Coronary artery (tissue), 2 donors: ENCODE results near the gene TTR.
A peak's percentile ranks its signal among the peaks of the same experiment; 100 is the strongest.

Experiments
- DNase-seq: peaks from one replicate; pipeline ENCODE4 v3.0.0-alpha.2; 2017; ENCODE audit warnings: low spot score
- H3K27ac ChIP-seq, 2 donors: fragments of 200-600 bp; sonication (generic); one replicate each; pipeline ENCODE4 v1.5.1; 2016 to 2019
- H3K4me3 ChIP-seq: fragments of 200-600 bp; sonication (generic); 2 replicates; pipeline ENCODE4 v1.5.1; 2016; ENCODE audit warnings: mild to moderate bottlenecking, moderate library complexity
- TF ChIP-seq, protein P1 (sequence below): fragments of 200-600 bp; sonication (generic); IDR thresholded peaks from one replicate; pipeline ENCODE4 v1.5.1; 2019; ENCODE audit warnings: antibody characterized with exemption

The TTR gene

DNA sequence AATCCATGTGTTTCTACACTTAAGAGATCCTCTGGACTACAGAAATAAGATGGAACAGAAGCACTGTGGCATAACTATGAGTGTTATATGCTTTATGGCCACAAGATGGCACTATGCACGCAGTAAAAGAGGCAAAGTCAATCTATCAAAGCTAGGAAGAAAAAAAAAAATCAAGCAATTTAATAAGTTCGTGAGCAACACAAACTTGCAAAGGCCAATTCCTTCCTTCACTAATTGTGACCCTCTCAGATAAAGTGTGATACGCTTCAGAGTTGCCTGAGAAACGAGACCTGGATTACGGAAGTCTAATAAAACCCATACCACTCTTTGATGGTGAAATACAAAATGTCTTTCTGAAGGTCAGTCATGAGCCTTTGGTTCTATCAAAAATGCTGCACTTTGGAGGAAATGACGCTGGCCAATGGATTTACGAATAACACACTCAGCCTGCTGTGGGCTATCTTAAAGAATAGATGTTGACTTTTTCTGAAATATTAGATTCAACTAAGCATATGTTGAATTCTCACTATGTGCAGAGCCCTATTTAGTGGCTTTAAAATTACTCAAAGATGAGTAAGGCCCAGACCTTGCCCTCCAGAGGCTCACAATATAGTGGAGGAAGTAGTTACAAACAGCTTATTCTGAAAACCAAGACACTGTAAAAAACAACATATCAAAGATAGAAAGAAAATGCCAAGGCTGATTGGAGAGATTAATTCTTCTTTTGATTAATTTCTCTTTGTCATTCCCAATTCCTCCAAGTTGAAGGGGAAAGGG is 35.5 kb upstream of the TTR start:
- no peak overlapping the region for H3K4me3 ChIP-seq
- H3K27ac ChIP-seq: no peak overlapping the region
- DNase-seq: no peak
- TF ChIP-seq, protein P1, sequence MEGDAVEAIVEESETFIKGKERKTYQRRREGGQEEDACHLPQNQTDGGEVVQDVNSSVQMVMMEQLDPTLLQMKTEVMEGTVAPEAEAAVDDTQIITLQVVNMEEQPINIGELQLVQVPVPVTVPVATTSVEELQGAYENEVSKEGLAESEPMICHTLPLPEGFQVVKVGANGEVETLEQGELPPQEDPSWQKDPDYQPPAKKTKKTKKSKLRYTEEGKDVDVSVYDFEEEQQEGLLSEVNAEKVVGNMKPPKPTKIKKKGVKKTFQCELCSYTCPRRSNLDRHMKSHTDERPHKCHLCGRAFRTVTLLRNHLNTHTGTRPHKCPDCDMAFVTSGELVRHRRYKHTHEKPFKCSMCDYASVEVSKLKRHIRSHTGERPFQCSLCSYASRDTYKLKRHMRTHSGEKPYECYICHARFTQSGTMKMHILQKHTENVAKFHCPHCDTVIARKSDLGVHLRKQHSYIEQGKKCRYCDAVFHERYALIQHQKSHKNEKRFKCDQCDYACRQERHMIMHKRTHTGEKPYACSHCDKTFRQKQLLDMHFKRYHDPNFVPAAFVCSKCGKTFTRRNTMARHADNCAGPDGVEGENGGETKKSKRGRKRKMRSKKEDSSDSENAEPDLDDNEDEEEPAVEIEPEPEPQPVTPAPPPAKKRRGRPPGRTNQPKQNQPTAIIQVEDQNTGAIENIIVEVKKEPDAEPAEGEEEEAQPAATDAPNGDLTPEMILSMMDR: peak; percentile 48

DNA sequence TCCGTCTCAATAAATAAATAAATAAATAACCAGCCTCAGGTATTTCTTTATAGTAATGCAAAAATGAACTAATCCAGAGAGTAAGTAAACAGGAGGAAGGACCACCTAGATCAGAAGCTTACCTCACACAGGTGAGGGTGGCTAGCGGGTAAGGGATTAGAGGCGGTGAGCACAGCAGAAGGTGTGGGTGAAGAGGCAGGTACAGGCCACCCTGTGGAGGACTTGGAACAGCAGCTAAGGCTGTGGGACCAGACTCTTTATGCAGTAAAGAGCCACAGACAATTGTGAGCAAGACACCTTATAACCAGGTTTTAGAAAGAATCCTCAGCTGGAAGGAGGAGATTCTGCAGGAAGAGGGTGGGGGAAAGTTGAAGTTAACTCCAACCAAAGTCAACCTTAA is 34.2 kb upstream of the TTR start:
- DNase-seq: no peak
- TF ChIP-seq, protein P1: no peak
- Histone ChIP-seq H3K4me3 (no peak overlapping the region), H3K27ac (no peak overlapping the region)

DNA sequence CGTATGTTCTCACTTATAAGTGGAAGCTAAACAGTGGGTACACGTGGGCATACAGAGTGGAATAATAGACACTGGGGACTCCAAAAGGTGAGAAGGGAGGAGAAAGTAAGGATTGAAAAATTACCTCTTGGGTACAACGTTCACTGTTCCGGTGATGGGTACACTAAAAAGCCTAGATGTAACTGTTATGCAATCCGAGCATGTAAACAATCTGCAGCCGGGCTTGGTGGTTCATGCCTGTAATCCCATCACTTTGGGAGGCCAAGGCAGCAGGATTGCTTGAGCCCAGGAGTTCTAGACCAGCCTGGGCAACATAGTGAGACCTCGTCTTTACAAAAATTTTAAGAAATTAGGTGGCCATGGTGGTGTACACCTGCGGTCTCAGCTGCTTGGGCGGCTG is 33.1 kb upstream of the TTR start:
- Histone ChIP-seq H3K27ac (no peak overlapping the region), H3K4me3 (no peak overlapping the region)
- DNase-seq: no peak
- TF ChIP-seq, protein P1: no peak

DNA sequence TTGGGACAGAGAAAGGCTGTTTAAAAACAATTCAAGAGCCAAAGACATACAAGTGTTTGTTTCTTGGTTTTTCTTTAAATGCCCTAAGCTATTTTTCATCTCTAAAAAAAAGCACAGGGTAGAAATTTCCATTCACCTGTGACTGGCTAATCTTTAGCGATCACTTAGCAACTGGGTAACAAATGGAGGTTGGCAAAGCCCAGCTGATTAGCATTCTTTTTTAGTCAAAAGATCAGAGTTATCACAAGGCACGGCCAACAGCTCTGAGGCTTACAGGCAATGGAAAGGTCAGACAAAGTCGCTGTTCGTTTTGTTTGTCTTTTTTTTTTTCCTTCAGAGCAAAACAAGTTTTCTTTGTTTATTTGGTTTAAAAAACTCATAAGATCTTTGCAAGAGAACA is 29.0 kb upstream of the TTR start:
- no peak for DNase-seq
- H3K4me3 ChIP-seq: no peak overlapping the region
- no peak overlapping the region for H3K27ac ChIP-seq
- TF ChIP-seq, protein P1: no peak

DNA sequence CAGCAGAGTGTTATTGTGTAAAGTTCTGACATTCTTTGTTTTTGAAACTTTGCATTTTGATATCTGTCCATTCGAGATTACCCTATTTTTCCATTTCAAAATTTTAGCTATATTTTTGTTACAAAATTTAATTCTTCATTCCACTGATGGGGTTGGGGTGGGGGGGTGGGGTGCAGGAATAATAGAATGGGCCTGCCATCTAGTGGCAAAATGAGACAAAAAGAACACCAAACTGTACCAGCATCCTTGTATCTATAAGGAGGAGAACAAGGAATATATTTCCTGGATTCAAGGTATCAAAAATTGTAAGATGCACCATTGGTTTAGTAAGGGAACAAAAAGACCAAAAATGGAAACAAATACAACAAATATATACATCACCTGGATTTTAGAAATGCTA is 27.9 kb upstream of the TTR start:
- DNase-seq: no peak
- Histone ChIP-seq H3K27ac (no peak overlapping the region), H3K4me3 (no peak overlapping the region)
- TF ChIP-seq, protein P1: no peak

DNA sequence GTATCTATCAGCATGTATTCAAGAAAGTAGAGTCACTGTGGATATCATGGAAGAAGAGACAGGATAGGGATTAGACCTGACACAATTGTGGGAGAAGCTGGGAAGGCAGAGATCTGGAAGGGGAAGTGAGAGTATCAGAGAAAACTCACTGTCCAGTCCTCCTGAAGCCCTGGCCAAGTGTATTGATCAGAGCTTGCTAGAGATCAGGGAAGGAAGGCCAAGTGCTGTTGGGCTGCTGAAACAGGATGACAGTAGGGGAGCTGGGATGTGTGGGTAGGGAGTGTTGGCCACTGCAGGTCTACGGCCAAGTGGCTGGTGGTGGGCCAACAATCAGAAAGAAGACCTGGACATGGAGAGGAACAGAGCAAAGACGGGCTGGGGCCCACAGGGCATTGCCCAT is 26.3 kb upstream of the TTR start:
- H3K27ac ChIP-seq: no peak overlapping the region
- TF ChIP-seq, protein P1: no peak
- DNase-seq: no peak
- H3K4me3 ChIP-seq: no peak overlapping the region

DNA sequence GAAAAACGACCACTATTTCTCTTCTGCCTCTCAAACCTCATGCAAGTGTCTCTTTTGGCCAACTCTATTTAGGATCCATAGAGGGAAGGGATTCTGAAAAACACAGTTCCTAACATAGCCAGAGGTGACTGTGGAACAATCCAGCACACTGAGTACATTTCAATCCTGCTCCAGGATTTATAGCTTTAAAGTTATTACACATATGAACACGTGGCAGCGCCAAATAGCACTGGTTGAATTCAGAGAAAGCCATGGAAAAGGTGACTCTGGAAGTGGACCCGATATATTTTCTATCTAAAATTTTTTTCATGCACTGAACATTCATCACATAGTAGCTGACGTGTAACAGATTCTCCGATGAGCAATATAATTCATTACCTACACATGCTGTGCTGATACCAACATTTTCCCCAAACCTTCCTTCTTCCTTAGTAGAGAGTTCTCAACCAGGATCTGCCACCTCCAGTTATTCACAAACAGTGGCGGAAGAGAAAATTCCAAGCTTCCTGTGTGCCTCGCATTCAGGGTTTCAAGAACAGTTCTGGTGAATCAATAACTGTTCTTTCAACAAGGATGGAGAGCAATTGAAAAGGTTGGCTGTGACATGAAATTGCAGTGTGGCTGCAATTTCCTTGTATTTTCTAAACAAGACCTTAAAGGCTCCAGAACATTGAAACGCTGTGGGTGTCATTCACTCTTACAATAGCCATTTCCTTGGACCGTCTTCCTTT is 25.7 kb upstream of the TTR start:
- H3K4me3 ChIP-seq: no peak overlapping the region
- TF ChIP-seq, protein P1: no peak
- no peak for DNase-seq
- H3K27ac ChIP-seq: no peak overlapping the region
